Measurements from ENCODE around the gene FCHSD1.

Gene FCHSD1

GRCh38 chr5:141638771-141639170 lies 12.4 kb downstream of the FCHSD1 start:
- TF ChIP-seq POLR2A (IDR thresholded peaks at IDR 0.05; ENCODE audit: low read depth, low read length) (0 out of 2 replicates have a peak, but pooled peaks have one; percentile 13), POLR2AphosphoS5 (IDR thresholded peaks at IDR 0.05; ENCODE audit: low read depth, low read length) (no peak)
- FAIRE-seq = no peak

DNA sequence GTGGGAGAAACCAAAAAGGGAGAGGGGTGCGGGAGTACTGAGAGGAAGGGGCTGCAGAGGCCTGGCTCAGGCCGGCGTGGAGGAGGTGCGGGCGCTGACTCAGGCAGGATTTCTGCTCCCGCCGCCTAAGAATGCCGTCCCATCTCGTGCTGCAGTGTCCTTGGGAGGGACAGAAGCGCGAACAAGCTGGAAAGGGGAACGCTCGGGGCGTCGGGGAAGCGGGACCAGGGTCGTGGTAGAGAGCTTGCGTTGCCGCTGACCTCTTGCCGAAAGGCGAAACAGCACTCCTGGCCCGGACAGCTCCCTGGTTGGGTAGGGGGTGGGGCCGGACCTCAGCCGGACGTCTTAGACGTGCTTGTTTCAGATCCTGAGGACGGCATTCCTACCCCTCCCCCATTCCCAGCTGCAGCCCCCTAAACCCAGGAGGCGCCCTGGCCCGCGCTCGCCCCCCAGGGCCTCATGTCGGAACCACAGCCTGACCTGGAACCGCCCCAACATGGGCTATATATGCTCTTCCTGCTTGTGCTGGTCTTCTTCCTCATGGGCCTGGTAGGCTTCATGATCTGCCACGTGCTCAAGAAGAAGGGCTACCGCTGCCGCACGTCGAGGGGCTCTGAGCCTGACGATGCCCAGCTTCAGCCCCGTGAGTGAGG lies 13.3 kb downstream of the FCHSD1 start:
- peak; percentile 19; the same call in 1 of the 2 replicates for TF ChIP-seq POLR2A (IDR thresholded peaks at IDR 0.05; ENCODE audit: low read depth, low read length)
- no peak for TF ChIP-seq POLR2AphosphoS5 (IDR thresholded peaks at IDR 0.05; ENCODE audit: low read depth, low read length)
- DNase-seq (ENCODE audit: insufficient read length) (peak; percentile 62), FAIRE-seq (peak; percentile 58)

More at GRCh38 chr5:141638771-141639170, 12.4 kb downstream of the FCHSD1 start:
- DNase-seq (ENCODE audit: insufficient read length) = no peak

GRCh38 chr5:141637123-141637766 lies 14.0 kb downstream of the FCHSD1 start:
- TF ChIP-seq TAF1 (IDR thresholded peaks at IDR 0.05; ENCODE audit: borderline replicate concordance, low read depth, low read length) (no peak), POLR2A (IDR thresholded peaks at IDR 0.05; ENCODE audit: low read depth, low read length) (no peak), POLR2AphosphoS5 (IDR thresholded peaks at IDR 0.05; ENCODE audit: low read depth, low read length) (no peak)
- DNase-seq (ENCODE audit: insufficient read length) (no peak), FAIRE-seq (peak; percentile 51)

- FAIRE-seq = peak; percentile 95
- TF ChIP-seq TAF1 (IDR thresholded peaks at IDR 0.05; ENCODE audit: borderline replicate concordance, low read depth, low read length) (0 out of 2 replicates have a peak, but pooled peaks have one; percentile 22), POLR2A (IDR thresholded peaks at IDR 0.05; ENCODE audit: low read depth, low read length) (peak; percentile 69; the same call in 1 of the 2 replicates), POLR2AphosphoS5 (IDR thresholded peaks at IDR 0.05; ENCODE audit: low read depth, low read length) (peak; percentile 63)
- DNase-seq (ENCODE audit: insufficient read length) = peak; percentile 92
Measured at GRCh38 chr5:141636413-141637122, 14.7 kb downstream of the FCHSD1 start, which contains the start of the genes HDAC3 and RELL2. HDAC3 (minus strand) TSS chr5:141636849; CDS start chr5:141636790, 59 bp downstream. RELL2 (plus strand) TSS chr5:141636997; CDS start chr5:141638226, 1,229 bp downstream.

GRCh38 chr5:141636106-141636412 lies 15.2 kb downstream of the FCHSD1 start:
- TF ChIP-seq POLR2A (IDR thresholded peaks at IDR 0.05; ENCODE audit: low read depth, low read length) (no peak), POLR2AphosphoS5 (IDR thresholded peaks at IDR 0.05; ENCODE audit: low read depth, low read length) (no peak), TAF1 (IDR thresholded peaks at IDR 0.05; ENCODE audit: borderline replicate concordance, low read depth, low read length) (no peak)
- DNase-seq (ENCODE audit: insufficient read length) = no peak
- FAIRE-seq = no peak

DNA sequence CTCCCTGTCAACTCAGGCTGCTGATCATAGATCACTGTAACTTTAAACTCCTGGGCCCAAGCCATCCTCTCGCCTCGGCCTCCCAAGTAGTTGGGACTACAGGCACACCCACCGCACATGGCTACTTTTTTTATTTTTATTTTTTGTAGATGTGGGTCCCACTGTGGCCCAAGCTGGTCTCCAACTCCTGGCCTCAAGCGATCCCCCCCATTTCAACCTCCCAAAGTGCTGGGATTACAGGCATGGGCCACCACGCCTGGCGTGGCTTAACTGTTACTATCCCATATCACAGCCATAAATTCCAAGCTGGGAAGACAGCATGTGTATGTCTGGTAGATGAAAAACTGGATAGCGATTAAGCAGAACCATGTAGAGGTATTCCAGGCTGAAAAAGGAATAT lies 15.6 kb downstream of the FCHSD1 start:
- no peak for DNase-seq (ENCODE audit: insufficient read length)
- no peak for FAIRE-seq
- no peak for TF ChIP-seq POLR2AphosphoS5 (IDR thresholded peaks at IDR 0.05; ENCODE audit: low read depth, low read length)
- TF ChIP-seq POLR2A (IDR thresholded peaks at IDR 0.05; ENCODE audit: low read depth, low read length) = no peak
- TF ChIP-seq TAF1 (IDR thresholded peaks at IDR 0.05; ENCODE audit: borderline replicate concordance, low read depth, low read length) = no peak

- no peak for TF ChIP-seq POLR2A (IDR thresholded peaks at IDR 0.05; ENCODE audit: low read depth, low read length)
- no peak for TF ChIP-seq POLR2AphosphoS5 (IDR thresholded peaks at IDR 0.05; ENCODE audit: low read depth, low read length)
- TF ChIP-seq TAF1 (IDR thresholded peaks at IDR 0.05; ENCODE audit: borderline replicate concordance, low read depth, low read length) = no peak
- FAIRE-seq (no peak), DNase-seq (ENCODE audit: insufficient read length) (no peak)
Measured at GRCh38 chr5:141634720-141635119, 16.5 kb downstream of the FCHSD1 start.

- FAIRE-seq = no peak
- DNase-seq (ENCODE audit: insufficient read length) = no peak
- TF ChIP-seq POLR2A (IDR thresholded peaks at IDR 0.05; ENCODE audit: low read depth, low read length) (no peak), POLR2AphosphoS5 (IDR thresholded peaks at IDR 0.05; ENCODE audit: low read depth, low read length) (no peak), TAF1 (IDR thresholded peaks at IDR 0.05; ENCODE audit: borderline replicate concordance, low read depth, low read length) (no peak)
Measured at GRCh38 chr5:141633871-141634561, 17.2 kb downstream of the FCHSD1 start.

DNA sequence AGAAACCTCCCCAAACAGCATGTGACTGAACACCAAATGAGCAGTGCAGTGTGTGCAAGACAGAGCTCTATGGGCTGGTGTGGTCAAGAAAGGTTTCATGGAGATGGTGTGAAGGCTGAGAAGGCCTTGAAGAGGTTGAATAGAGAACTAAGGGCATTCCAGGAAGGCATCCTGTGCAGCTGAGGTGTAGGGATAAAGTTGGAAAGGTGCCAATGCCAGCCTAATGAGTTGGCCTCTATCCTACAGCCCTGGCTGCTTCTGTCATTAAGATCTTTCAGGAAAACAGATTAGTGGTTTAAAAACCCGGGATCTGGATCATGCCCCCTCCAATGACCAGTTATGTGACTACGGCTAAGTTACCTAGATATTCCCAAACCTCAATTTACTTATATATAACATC lies 18.6 kb downstream of the FCHSD1 start:
- DNase-seq (ENCODE audit: insufficient read length) (no peak), FAIRE-seq (no peak)
- TF ChIP-seq TAF1 (IDR thresholded peaks at IDR 0.05; ENCODE audit: borderline replicate concordance, low read depth, low read length) (no peak), POLR2AphosphoS5 (IDR thresholded peaks at IDR 0.05; ENCODE audit: low read depth, low read length) (no peak), POLR2A (IDR thresholded peaks at IDR 0.05; ENCODE audit: low read depth, low read length) (no peak)

DNA sequence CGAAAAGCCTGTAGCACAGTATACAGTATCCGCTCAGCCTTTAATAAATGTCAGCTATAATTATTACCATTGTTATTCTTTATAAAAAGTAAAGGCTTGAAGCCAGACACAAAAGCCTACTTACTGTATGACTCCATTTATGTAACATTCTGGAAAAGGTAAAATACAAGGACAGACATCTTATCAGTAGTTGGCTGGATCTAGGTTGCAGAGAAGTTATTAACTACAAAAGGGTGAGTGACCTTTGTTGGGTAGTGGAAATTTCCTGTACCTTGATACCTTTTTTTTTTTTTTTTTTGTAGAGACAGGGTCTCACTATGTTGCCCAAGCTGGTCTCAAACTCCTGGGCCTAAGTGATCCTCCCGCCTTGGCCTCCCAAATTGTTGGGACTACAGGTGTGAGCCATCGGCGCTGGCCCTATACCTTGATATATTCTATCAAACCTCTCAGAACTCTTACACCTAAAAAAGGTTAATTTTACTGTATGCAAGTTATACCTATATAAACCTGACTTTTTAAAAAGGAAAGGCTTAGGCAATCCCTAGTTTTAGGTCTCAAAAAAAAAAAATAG lies 20.6 kb downstream of the FCHSD1 start:
- TF ChIP-seq TAF1 (IDR thresholded peaks at IDR 0.05; ENCODE audit: borderline replicate concordance, low read depth, low read length) = no peak
- no peak for TF ChIP-seq POLR2AphosphoS5 (IDR thresholded peaks at IDR 0.05; ENCODE audit: low read depth, low read length)
- TF ChIP-seq POLR2A (IDR thresholded peaks at IDR 0.05; ENCODE audit: low read depth, low read length) = no peak

More for the DNA sequence above, 20.6 kb downstream of the FCHSD1 start:
- DNase-seq (ENCODE audit: insufficient read length) (no peak), FAIRE-seq (no peak)

All from GM12892 (cell line).